Fibroblast of the aortic adventitia (primary cell): ENCODE measurements around the gene SDCCAG8. TPM values are rescaled to one million over a fixed set of nuclear protein-coding genes. Genes with fewer than 3 reads are reported as not detected.

Source experiments
- DNase-seq: peaks from one replicate; pipeline ENCODE4 v3.0.0-alpha.2; 2010; ENCODE audit warnings: low read depth
- H3K4me3 ChIP-seq: 2 replicates; pipeline ENCODE4 v1.5.1; 2011; ENCODE audit warnings: low read depth, mild to moderate bottlenecking, control low read depth, low read length, moderate library complexity
- total RNA-seq: library from RNA; depleted of rRNA; stranded (reverse); fragments of >200 nt; gene quantifications from 2 replicates; pipeline ENCODE4 v1.2.3, GENCODE V29; 2012; ENCODE audit warnings: low replicate concordance
- TF ChIP-seq, protein P1 (sequence below): IDR thresholded peaks from 2 replicates; pipeline ENCODE4 v1.5.1; 2011; ENCODE audit warnings: mild to moderate bottlenecking, low read length, control low read depth, inconsistent platforms; ENCODE audit not compliant: insufficient read depth

The SDCCAG8 gene
- total RNA-seq, 1 donor: 69.2 TPM

DNA sequence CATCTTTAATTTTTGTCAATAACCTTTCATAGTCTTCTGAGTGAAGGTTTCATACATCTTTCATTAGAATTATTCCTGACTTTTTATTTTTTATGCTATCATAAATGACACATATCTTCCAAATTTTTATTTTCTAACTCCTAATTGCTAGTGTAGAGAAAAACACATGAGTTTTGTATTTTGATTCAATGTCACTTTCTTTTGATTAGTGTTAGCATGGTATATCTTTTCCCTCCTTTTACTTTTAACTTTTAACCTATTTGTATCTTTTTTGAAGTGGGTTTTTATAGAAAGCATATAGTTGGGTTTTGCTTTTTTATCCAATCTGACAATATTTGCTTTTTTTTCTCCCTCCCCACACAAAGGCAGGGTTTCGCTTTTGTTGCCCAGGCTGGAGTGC is 43.2 kb downstream of the SDCCAG8 start:
- no peak for DNase-seq
- TF ChIP-seq, protein P1, sequence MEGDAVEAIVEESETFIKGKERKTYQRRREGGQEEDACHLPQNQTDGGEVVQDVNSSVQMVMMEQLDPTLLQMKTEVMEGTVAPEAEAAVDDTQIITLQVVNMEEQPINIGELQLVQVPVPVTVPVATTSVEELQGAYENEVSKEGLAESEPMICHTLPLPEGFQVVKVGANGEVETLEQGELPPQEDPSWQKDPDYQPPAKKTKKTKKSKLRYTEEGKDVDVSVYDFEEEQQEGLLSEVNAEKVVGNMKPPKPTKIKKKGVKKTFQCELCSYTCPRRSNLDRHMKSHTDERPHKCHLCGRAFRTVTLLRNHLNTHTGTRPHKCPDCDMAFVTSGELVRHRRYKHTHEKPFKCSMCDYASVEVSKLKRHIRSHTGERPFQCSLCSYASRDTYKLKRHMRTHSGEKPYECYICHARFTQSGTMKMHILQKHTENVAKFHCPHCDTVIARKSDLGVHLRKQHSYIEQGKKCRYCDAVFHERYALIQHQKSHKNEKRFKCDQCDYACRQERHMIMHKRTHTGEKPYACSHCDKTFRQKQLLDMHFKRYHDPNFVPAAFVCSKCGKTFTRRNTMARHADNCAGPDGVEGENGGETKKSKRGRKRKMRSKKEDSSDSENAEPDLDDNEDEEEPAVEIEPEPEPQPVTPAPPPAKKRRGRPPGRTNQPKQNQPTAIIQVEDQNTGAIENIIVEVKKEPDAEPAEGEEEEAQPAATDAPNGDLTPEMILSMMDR: no peak
- H3K4me3 ChIP-seq: no peak overlapping the region

DNA sequence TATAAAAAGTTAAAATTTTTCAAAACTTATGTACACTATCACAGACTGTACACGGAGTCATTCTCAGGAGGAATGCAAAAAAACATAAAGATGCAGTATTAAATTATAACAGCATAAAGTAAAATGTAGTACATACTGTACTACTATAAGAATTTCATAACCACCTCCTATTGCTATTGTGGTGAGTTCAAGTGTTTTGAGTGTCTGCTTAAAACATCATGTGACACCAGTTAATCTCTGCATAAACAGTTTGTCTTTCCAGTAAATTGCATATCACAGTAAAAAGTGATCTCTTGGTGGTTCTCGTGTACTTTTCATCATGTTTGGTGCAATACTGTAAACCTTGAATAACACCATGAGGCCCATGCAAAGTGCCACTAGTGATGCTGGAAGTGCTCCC is 45.2 kb downstream of the SDCCAG8 start:
- no peak overlapping the region for H3K4me3 ChIP-seq
- no peak for DNase-seq
- TF ChIP-seq, protein P1: no peak

DNA sequence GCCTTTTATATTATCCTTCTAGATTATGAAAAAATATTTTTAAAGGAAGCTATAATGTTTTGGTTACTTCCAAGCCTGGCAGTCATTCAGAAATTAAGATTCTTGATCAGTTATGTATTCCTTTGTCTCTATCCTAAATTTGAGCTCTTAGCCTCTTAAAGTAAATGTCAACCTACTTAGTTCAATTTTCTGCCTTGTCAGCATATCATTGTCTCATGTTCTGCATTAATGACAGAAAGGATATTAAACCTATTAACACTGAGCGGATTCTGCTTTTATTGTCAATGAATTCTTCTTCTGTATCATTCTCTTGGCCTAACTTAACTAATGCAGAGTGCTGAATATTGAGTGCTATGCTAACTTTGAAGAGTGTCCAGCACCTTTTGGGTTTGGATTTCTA is 56.0 kb downstream of the SDCCAG8 start:
- DNase-seq: no peak
- H3K4me3 ChIP-seq: no peak overlapping the region
- TF ChIP-seq, protein P1: no peak

DNA sequence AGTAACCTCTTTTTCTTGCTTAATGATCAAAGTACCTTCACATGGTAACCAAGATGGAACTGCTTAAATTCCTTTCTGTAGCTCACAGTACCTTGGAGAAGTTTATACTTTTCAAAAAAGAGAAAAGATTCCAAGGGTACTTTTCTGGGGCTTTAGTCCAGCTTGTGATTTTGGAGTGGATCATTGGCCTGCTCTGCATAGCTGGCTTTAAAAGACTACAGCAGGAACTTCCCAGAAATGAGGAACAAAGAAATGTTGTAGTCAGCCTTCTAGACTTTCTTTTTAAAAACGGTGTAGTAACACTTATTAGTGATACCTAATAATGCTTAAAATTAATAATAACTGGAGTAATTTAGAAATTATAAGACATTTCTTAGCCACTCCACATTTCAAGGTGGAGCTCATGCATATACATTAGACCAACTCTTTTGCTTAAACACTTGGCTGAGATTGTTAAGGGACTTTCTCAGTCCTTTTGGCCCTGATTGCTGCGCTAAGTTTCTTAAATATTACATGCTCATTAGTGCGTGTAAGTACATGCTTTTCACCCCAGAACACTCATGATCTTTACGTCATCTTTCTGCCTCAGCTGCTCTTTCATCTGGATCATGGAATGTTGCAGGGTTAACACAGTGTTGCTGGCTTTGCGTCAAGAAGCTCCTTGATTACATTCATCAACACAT is 57.3 kb downstream of the SDCCAG8 start:
- TF ChIP-seq, protein P1: no peak
- no peak overlapping the region for H3K4me3 ChIP-seq
- DNase-seq: peak; percentile 55

DNA sequence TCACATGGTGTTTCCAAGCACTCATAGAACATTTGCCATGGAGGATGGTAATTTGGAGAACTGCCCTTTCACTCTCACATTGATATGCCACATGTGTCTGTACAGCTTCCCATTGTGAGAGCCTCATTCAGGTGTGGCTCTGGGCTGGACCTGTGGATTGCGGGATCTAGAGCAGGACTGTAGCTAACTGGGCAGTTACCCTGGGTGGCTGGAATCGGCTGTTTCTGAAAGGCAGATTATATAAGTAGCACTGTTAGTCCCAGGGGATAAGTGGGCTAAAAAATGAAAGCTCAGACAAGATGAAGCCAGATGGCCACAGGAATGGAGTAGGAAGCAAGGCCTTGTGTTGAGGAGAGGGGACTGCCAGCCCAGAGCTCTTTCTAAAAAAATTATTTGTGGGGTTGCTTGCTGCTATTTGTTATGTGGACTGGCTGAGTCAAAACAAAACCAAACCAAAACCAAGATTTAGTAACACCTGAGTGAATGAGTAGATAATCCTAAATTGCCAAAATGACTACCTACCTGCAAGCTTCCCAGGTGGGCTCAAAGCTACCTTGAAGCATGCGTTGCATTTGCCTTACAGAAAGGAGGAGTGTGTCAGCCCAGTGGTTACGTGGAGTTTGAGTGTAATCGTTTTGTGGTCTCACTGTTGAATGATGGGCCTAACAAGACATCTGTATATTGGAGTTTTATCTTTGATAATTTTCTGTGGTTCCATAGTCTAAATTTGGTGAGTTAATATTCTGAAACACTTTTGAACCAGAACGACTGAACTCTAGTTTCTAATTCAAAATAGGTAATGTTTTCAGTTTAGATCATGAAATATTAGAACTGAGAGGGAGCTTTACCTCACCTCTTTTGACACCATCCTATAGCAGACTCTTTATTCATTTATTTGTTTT is 58.0 kb downstream of the SDCCAG8 start:
- TF ChIP-seq, protein P1: no peak
- DNase-seq: peak; percentile 34
- no peak overlapping the region for H3K4me3 ChIP-seq

DNA sequence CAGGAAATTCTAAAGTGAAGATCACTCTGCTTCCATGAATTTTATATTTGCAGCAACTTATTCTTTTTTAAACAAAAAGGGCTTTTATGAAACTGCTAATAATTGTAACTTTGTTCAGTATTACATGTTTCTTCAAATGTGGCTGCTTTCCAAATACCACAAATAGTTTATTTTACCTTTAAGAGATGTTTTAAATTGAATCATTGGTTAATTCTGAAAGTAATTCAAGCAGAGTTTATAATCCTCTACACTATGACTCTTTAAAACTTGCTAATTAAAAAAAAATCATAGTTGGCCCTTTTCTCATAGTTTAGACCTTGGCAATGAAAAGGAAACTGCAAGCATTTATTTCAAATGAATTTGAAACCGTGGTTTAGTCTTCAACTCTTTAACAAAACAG is 59.6 kb downstream of the SDCCAG8 start:
- peak; percentile 30 for DNase-seq
- no peak overlapping the region for H3K4me3 ChIP-seq
- TF ChIP-seq, protein P1: no peak
